Activated CD4-positive, alpha-beta memory T cell treated with anti-CD3 and anti-CD28 coated beads, Interleukin-2, amount 10 ng/mL, durations not matched to agents 7 days and 5 days (primary cell): Measurements from ENCODE around the gene ALAS1. TPM values are rescaled to one million over a fixed set of nuclear protein-coding genes. Genes with fewer than 3 reads are reported as not detected.

Source experiments
- CTCF ChIA-PET: fragments of 350-600 bp; sonication (Branson Sonifier 250); formaldehyde crosslinking; loops from one replicate; lab custom pipeline; 2021; ENCODE audit warnings: antibody characterized with exemption, inconsistent platforms; lab: Charles Lee
- POLR2A ChIA-PET: fragments of 350-600 bp; sonication (Branson Sonifier 250); formaldehyde crosslinking; loops from one replicate; lab custom pipeline; 2021; ENCODE audit warnings: antibody characterized with exemption; lab: Charles Lee
- DNase-seq: peaks from one replicate; pipeline ENCODE4 v3.0.0-alpha.2; 2020
- H3K27ac Mint-ChIP-seq: one replicate; pipeline ENCODE4 v1.8.0; 2021; ENCODE audit warnings: mild to moderate bottlenecking, mixed read lengths
- H3K27me3 Mint-ChIP-seq: one replicate; pipeline ENCODE4 v1.8.0; 2021; ENCODE audit warnings: mixed read lengths
- H3K36me3 Mint-ChIP-seq: one replicate; pipeline ENCODE4 v1.8.0; 2021; ENCODE audit warnings: low read depth, mixed read lengths
- H3K4me1 Mint-ChIP-seq: one replicate; pipeline ENCODE4 v1.8.0; 2021; ENCODE audit warnings: mixed read lengths
- H3K4me3 Mint-ChIP-seq: one replicate; pipeline ENCODE4 v1.8.0; 2021; ENCODE audit warnings: mild to moderate bottlenecking, mixed read lengths
- H3K9me3 Mint-ChIP-seq: one replicate; pipeline ENCODE4 v1.8.0; 2021; ENCODE audit warnings: mixed read lengths
- total RNA-seq, 2 experiments: library from RNA; stranded (reverse); gene quantifications; one replicate each; pipeline ENCODE4 v1.2.3, GENCODE V29; 2021

ALAS1 gene
- total RNA-seq, 2 experiments from 2014 or later, result 62.1 to 62.6 TPM

DNA sequence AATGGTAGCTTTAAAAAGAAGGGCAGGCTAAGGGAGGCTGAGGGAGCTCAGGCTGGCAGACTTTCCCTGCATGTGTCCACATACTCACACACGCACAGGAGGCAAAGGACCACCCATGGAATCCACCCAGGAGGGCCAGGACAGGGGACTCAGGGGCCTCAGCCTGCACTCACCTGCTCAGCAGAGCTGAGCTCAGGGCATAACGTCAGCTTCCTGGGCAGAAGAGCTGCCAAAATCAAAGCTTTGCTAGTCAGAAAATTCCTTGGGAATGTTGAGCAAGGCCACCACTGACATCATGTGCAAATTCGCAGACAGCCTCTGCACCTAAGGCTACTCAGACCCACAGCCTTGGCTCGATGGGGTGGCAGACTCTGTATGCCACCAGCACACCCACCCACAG lies 16.4 kb upstream of the ALAS1 start:
- DNase-seq, result no peak
- Mint-ChIP-seq H3K4me3 (no peak overlapping the region), H3K27ac (no peak overlapping the region), H3K9me3 (no peaks in the 10 kb centered on the region), H3K36me3 (no peaks in the 10 kb centered on the region), H3K27me3 (peaks cover 7% of the 10 kb centered on the region), H3K4me1 (peaks cover 16% of the 10 kb centered on the region)
- ChIA-PET CTCF (interaction anchor here (0.6 to 1.3 kb wide), 2 partner anchors 10 to 1086 kb away, joined by 3 to 4 read pairs; no protein-coding TSS in a partner anchor), POLR2A (interaction anchor here (1.4 to 1.9 kb wide), 2 partner anchors 20 to 186 kb away, joined by 3 to 7 read pairs; partner anchors contain the start of gene RPL29)

DNA sequence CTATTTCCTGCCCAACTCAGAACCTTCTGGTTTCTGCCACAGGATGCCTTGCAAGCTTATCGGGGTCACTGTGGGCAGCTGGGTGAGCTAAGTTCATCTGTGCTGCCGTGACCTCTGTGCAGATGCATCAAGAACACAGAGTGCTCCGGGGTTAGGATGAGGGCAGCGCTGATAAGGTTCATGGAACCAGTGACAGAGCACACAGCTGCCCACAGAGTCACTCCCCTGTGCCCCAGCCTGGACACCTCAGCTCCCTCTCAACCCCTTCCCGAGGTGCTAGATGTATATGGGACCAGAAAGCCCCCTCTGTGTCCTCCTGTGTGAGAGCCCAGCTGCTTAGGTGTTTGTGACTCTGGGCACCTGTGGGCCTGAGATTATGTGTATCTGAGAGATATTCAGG lies 15.8 kb upstream of the ALAS1 start:
- no peak overlapping the region for H3K27ac Mint-ChIP-seq
- no peaks in the 10 kb centered on the region for H3K9me3 Mint-ChIP-seq
- peaks cover 16% of the 10 kb centered on the region for H3K4me1 Mint-ChIP-seq
- peaks cover 7% of the 10 kb centered on the region for H3K27me3 Mint-ChIP-seq
- POLR2A ChIA-PET, result interaction anchor here (1.4 to 1.9 kb wide), 2 partner anchors 19 to 186 kb away, joined by 3 to 7 read pairs; partner anchors contain the start of gene RPL29
- CTCF ChIA-PET, result interaction anchor here (0.6 to 1.3 kb wide), 2 partner anchors 9 to 1085 kb away, joined by 3 to 4 read pairs; no protein-coding TSS in a partner anchor
- no peak overlapping the region for H3K4me3 Mint-ChIP-seq
- no peaks in the 10 kb centered on the region for H3K36me3 Mint-ChIP-seq
- DNase-seq, result peak; percentile 53

DNA sequence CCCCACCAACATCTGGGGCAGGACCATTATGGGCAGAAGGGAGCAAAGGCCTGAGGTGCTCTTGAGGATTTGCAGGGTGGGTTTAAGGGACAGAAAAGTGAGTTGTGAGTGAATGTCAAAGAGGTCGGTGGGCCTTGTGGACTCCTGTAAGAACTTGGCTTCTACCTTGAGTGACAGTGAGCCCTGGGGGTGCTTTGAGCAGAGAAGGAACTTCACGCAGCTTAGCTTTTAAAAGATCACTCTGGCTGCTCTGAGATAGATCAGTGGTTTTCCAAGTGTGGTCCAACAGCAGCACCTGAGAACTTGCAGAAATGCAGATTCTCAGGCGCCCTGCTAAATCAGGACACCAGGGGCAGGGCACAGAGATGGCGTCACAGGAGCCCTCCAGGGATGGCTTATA lies 15.3 kb upstream of the ALAS1 start:
- Mint-ChIP-seq H3K27ac (no peak overlapping the region), H3K27me3 (peaks cover 7% of the 10 kb centered on the region), H3K4me1 (peaks cover 16% of the 10 kb centered on the region), H3K4me3 (no peak overlapping the region), H3K9me3 (no peaks in the 10 kb centered on the region), H3K36me3 (no peaks in the 10 kb centered on the region)
- ChIA-PET POLR2A (interaction anchor here (1.2 to 1.9 kb wide), 2 partner anchors 10 to 19 kb away, joined by 4 to 7 read pairs; no protein-coding TSS in a partner anchor), CTCF (interaction anchor here (0.6 kb wide), 1 partner anchor 20 kb away, joined by 3 read pairs; no protein-coding TSS in a partner anchor)
- no peak for DNase-seq

DNA sequence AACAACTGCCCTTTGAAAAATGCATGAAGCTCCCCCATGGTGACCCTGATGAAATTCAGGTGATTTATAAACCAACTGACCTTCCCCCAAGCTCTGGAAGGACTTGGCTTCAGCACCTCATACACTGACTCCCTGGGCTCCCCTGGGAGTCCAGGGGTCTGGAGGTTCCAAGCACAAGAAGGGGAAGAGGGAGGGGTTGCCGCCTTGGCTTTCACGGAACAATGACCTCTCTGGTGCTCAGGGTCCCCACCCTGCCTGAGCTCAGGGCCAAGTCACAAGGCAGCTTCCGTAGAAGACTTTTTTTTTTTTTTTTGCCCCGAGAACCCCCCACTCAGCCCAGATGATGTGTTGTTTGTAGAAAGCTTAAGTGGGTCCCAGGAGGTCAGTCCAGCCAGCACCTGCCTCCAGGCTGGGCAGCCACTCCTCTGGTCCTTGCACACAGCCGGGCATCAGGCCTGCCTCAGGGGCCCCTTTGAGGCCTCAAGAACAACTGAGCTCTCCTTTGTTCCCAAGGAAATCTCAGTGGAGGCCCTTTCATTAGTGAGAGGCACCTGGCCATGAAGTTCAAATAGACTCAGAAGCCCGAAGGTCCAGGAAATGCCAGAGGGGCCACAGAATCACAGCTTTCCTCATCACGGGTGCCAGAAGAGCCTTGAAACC lies 14.0 kb upstream of the ALAS1 start:
- ChIA-PET POLR2A (interaction anchor here (1.2 kb wide), 1 partner anchor 9 kb away, joined by 4 read pairs; no protein-coding TSS in a partner anchor), CTCF (interaction anchor here (1.1 kb wide), 1 partner anchor 37 kb away, joined by 3 read pairs; no protein-coding TSS in a partner anchor)
- DNase-seq, result no peak
- H3K27ac Mint-ChIP-seq, result no peak overlapping the region
- no peaks in the 10 kb centered on the region for H3K9me3 Mint-ChIP-seq
- no peaks in the 10 kb centered on the region for H3K36me3 Mint-ChIP-seq
- no peak overlapping the region for H3K4me3 Mint-ChIP-seq
- H3K4me1 Mint-ChIP-seq, result peaks cover 21% of the 10 kb centered on the region
- peaks cover 6% of the 10 kb centered on the region for H3K27me3 Mint-ChIP-seq

DNA sequence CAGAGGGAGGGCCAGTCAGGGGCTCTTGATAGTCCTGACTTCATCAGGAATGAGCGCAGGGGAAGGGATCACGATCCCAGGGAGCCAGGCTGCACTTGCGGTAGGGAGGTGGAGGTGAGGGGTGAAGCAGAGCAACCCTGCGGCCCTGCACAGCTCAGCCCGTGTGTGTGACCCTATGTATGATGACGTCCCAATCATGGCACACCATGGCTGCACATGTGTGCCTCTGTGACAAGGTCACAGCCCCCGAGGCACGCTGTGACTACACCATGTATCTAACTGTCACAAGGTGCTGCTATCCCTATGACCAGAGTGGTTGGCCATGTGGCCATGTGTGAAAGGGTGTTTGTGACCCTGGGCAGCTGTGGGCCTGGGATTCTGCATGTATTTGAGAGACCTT lies 13.3 kb upstream of the ALAS1 start:
- CTCF ChIA-PET, result no interaction called here
- Mint-ChIP-seq H3K27ac (no peak overlapping the region), H3K27me3 (peaks cover 6% of the 10 kb centered on the region), H3K4me1 (peaks cover 29% of the 10 kb centered on the region), H3K4me3 (no peak overlapping the region), H3K36me3 (no peaks in the 10 kb centered on the region), H3K9me3 (no peaks in the 10 kb centered on the region)
- POLR2A ChIA-PET, result no interaction called here
- DNase-seq, result no peak

DNA sequence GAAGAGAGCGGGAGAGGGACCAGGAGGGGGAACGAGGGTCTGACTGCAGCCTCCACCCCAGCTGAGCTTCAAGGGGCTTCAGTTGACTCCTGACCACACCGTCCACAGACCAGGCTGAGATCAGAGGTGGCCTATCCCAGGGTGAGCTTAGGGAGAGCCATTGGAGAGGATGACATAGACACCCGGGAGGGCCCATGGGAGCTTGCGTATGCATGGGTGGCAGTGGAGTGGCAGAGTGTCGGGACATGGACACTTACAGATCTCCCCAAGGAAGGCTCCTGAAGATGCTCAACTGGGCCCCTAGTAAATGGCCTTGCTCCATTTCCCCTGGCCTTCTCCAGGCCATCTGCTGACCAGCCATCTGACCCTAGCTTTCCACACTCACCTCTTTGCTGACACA lies 12.6 kb upstream of the ALAS1 start:
- H3K27ac Mint-ChIP-seq, result no peak overlapping the region
- no peaks in the 10 kb centered on the region for H3K36me3 Mint-ChIP-seq
- H3K4me3 Mint-ChIP-seq, result no peak overlapping the region
- H3K27me3 Mint-ChIP-seq, result peaks cover 2% of the 10 kb centered on the region
- CTCF ChIA-PET, result no interaction called here
- no peaks in the 10 kb centered on the region for H3K9me3 Mint-ChIP-seq
- DNase-seq, result no peak
- POLR2A ChIA-PET, result interaction anchor here (1.1 kb wide), 1 partner anchor 31 kb away, joined by 3 read pairs; no protein-coding TSS in a partner anchor
- peaks cover 32% of the 10 kb centered on the region for H3K4me1 Mint-ChIP-seq

DNA sequence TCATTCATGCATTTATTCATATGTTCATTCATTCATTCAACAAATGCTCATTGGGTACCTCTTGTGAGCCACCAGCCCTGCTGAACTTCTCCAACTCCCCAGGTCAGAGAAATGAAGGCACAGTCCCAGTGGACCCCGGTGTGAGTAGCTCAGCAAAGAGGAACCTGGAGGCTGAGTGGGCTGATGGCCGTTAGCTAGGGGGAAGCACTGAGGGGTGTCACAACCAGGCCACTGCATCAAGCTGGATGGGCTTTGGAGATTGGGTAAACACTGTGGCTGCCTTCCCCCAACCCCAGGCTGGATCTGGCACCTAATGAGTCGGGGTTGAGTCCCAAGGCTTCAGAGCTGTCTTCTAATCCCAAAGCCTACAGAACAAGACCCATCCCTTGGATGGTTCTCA lies 12.1 kb upstream of the ALAS1 start:
- H3K4me3 Mint-ChIP-seq, result no peak overlapping the region
- no peak overlapping the region for H3K27ac Mint-ChIP-seq
- peaks cover 32% of the 10 kb centered on the region for H3K4me1 Mint-ChIP-seq
- DNase-seq, result no peak
- CTCF ChIA-PET, result no interaction called here
- H3K36me3 Mint-ChIP-seq, result no peaks in the 10 kb centered on the region
- no peaks in the 10 kb centered on the region for H3K9me3 Mint-ChIP-seq
- POLR2A ChIA-PET, result interaction anchor here (1.1 kb wide), 1 partner anchor 31 kb away, joined by 3 read pairs; no protein-coding TSS in a partner anchor
- H3K27me3 Mint-ChIP-seq, result no peaks in the 10 kb centered on the region

DNA sequence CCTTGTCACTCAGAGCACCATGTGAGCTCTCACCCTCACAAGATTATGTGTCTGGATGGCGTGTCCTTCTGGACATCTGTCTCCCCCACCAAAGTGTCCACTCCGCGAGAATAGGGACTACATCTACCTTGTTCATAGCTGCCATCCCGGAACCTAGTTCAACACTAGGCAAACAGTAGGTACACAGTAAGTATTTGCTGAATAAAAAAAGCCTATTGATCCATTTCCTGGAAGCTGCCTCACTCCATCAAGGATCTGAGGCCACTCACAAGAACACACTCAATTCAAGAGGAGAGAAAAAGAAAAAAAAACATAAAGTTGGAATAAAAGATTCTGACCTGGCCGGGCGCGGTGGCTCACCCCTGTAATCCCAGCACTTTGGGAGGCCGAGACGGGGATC lies 11.2 kb upstream of the ALAS1 start:
- CTCF ChIA-PET, result no interaction called here

DNA sequence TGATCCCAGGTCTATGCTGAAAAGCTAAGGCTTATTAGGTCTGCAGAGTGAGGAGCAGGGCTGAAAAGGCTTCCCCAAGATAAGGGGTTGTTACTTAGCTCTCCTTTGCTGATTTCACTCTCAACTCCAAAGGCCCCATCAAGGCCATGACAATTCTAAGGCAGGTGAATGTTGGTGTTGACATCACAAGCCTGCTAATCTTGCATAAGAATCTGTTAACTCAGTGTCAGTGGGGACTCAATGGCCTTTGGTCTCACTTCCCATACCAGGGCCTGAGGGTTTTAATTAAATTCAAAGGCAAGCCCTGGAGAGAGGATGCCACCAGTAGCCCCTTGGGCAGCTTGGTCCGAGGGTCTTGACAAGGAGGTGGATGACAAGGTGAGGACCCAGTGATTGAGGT lies 9.4 kb upstream of the ALAS1 start:
- Mint-ChIP-seq H3K9me3 (no peaks in the 10 kb centered on the region), H3K27me3 (no peaks in the 10 kb centered on the region)

More for the DNA sequence above, 11.2 kb upstream of the ALAS1 start:
- no peak for DNase-seq
- Mint-ChIP-seq H3K9me3 (no peaks in the 10 kb centered on the region), H3K4me1 (peaks cover 27% of the 10 kb centered on the region), H3K4me3 (no peak overlapping the region), H3K27me3 (no peaks in the 10 kb centered on the region), H3K36me3 (no peaks in the 10 kb centered on the region), H3K27ac (no peak overlapping the region)
- POLR2A ChIA-PET, result no interaction called here

DNA sequence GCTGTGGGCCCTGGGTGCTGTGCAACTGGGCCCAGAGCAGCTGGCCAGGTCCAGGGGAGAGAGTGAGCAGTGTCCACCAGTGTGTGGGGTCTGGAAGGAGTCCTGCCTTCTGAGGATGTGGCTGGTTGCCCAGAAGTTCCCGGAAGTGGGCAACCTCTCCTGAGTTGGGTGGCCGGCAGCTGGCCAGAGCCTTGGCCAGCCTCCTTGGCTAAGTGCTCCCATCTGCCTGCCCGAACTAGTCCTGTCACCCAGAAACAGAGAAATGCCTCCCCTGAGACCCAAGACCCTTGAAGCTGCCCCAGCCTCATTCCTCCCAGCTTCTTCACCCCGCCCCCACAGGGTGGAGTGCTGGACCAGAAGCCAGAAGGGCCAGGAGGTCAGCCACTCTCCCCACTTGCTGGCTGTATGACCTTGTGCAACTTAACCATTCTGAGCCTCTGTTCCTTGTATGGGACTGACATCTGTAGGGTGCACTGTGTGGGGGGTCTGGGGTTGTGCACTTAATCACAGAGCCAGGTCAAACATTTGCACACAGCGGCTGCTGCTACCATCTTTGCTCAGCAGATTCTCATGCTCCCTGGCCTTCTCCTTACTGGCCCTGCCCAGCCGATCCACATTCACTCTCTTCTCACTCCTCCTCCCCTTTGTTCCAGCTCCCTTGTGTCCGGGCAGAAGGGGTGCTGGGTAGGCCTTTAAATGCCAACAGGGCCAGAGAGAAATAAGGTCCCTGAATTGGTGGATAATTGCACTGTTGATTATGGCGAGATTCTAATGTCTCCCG lies 7.5 kb upstream of the ALAS1 start:
- Mint-ChIP-seq H3K4me1 (peaks cover 16% of the 10 kb centered on the region), H3K27ac (no peak overlapping the region), H3K27me3 (no peaks in the 10 kb centered on the region), H3K9me3 (no peaks in the 10 kb centered on the region), H3K4me3 (no peak overlapping the region), H3K36me3 (no peaks in the 10 kb centered on the region)
- ChIA-PET CTCF (interaction anchor here (1.2 kb wide), 1 partner anchor 9 kb away, joined by 3 read pairs; no protein-coding TSS in a partner anchor), POLR2A (interaction anchor here (1.4 kb wide), 1 partner anchor 15 kb away, joined by 3 read pairs; no protein-coding TSS in a partner anchor)
- no peak for DNase-seq

More for the DNA sequence above, 9.4 kb upstream of the ALAS1 start:
- Mint-ChIP-seq H3K36me3 (no peaks in the 10 kb centered on the region), H3K27ac (peak overlapping the region; percentile 37), H3K4me3 (no peak overlapping the region), H3K4me1 (peaks cover 16% of the 10 kb centered on the region)
- POLR2A ChIA-PET, result interaction anchor here (0.8 to 2.0 kb wide), 4 partner anchors 9 to 34 kb away, joined by 3 to 5 read pairs (median 4); partner anchors contain the start of genes ALAS1 and POC1A
- CTCF ChIA-PET, result no interaction called here
- DNase-seq, result no peak

DNA sequence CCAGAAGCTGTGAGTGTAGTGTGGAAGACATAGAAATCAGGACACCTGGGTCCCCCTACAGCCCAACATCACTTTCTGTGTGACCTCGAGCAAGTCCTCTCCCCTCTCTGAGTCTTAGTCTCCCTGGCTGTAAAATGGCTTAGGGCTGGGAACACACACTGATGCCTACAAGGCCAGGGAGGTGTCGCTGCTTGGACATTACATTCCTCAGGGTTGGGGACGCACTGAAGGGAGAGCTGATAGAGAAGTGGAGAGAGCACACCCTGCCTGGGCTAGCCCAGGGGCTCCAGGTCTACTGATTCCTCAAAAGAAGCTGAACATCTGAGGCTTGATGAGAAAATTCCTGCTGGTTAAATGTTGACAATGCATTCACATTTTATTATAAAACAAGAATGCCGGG lies 6.3 kb upstream of the ALAS1 start:
- no peak overlapping the region for H3K4me3 Mint-ChIP-seq
- H3K27me3 Mint-ChIP-seq, result no peaks in the 10 kb centered on the region
- H3K4me1 Mint-ChIP-seq, result peaks cover 20% of the 10 kb centered on the region
- no peak for DNase-seq
- no peak overlapping the region for H3K27ac Mint-ChIP-seq
- H3K9me3 Mint-ChIP-seq, result no peaks in the 10 kb centered on the region
- ChIA-PET POLR2A (interaction anchor here (1.4 to 1.5 kb wide), 2 partner anchors 8 to 16 kb away, joined by 3 to 4 read pairs; no protein-coding TSS in a partner anchor), CTCF (interaction anchor here (1.2 kb wide), 1 partner anchor 10 kb away, joined by 3 read pairs; no protein-coding TSS in a partner anchor)
- no peaks in the 10 kb centered on the region for H3K36me3 Mint-ChIP-seq

DNA sequence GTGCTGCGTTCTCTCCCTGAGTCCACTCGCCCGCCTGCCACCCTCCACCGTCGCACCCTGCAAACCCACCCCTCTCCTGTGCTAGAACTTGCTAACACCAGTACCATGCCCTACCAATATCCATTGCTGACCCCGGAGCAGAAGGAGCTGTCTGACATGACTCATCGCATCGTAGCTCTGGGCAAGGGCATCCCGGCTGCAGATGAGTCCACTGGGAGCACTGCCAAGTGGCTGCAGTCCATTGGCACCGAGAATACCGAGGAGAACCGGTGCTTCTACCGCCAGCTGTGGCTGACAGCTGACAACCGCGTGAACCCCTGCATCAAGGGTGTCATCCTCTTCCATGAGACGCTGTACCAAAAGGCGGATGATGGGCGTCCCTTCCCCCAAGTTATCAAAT lies 4.9 kb upstream of the ALAS1 start:
- DNase-seq, result no peak
- peaks cover 32% of the 10 kb centered on the region for H3K4me1 Mint-ChIP-seq
- no peak overlapping the region for H3K27ac Mint-ChIP-seq
- no peak overlapping the region for H3K4me3 Mint-ChIP-seq
- ChIA-PET POLR2A (interaction anchor here (1.5 kb wide), 1 partner anchor 10 kb away, joined by 4 read pairs; no protein-coding TSS in a partner anchor), CTCF (no interaction called here)
- H3K36me3 Mint-ChIP-seq, result no peaks in the 10 kb centered on the region
- H3K27me3 Mint-ChIP-seq, result no peaks in the 10 kb centered on the region
- H3K9me3 Mint-ChIP-seq, result no peaks in the 10 kb centered on the region
